Spleen (tissue), 11 donors: ENCODE results near the gene CYP8B1. TPM values are rescaled to one million over a fixed set of nuclear protein-coding genes. Genes with fewer than 3 reads are reported as not detected.

Source experiments
- DNase-seq: peaks from one replicate; pipeline ENCODE4 v3.0.0-alpha.2; 2020
- H3K27ac ChIP-seq, 8 donors: fragments of 200-600 bp; sonication (generic) in 7 of 8; 1 replicate in 4 of 8; 2 replicates in 4 of 8; pipeline versions ENCODE4 v1.5.0 to v1.8.0; 2016 to 2021; ENCODE audit warnings: inconsistent platforms in 4 of 8, mild to moderate bottlenecking in 4 of 8, moderate library complexity in 1 of 8
- H3K27me3 ChIP-seq, 7 donors: fragments of 200-600 bp; sonication (generic) in 6 of 7; replicated peaks in 1 of 7; 1 replicate in 4 of 7; 2 replicates in 3 of 7; pipeline versions ENCODE4 v1.5.0 to v1.8.0; 2016 to 2021; ENCODE audit warnings: inconsistent platforms in 3 of 7, mild to moderate bottlenecking in 1 of 7
- H3K36me3 ChIP-seq, 6 donors: fragments of 200-600 bp; sonication (generic) in 5 of 6; 1 replicate in 4 of 6; 2 replicates in 2 of 6; pipeline versions ENCODE4 v1.5.0 to v1.8.0; 2016 to 2021; ENCODE audit warnings: inconsistent platforms in 2 of 6
- H3K4me1 ChIP-seq, 6 donors: fragments of 200-600 bp; sonication (generic) in 5 of 6; 1 replicate in 3 of 6; 2 replicates in 3 of 6; pipeline versions ENCODE4 v1.5.0 to v1.8.0; 2016 to 2021; ENCODE audit warnings: inconsistent platforms in 3 of 6
- H3K4me3 ChIP-seq, 8 donors: fragments of 200-600 bp; sonication (generic) in 7 of 8; 1 replicate in 4 of 8; 2 replicates in 4 of 8; pipeline versions ENCODE4 v1.5.0 to v1.8.0; 2016 to 2021; ENCODE audit warnings: inconsistent platforms in 4 of 8, mild to moderate bottlenecking in 4 of 8, moderate library complexity in 2 of 8
- H3K9me3 ChIP-seq, 8 donors: fragments of 200-600 bp; sonication (generic) in 7 of 8; 1 replicate in 4 of 8; 2 replicates in 4 of 8; pipeline versions ENCODE4 v1.5.0 to v1.8.0; 2016 to 2021; ENCODE audit warnings: inconsistent platforms in 4 of 8
- POLR2A ChIP-seq, 3 donors: fragments of 450-650 bp; IDR thresholded peaks; one replicate each; pipeline ENCODE4 v1.5.1; 2017; ENCODE audit warnings: antibody characterized with exemption in 3 of 3, mild to moderate bottlenecking in 1 of 3
- POLR2AphosphoS5 ChIP-seq, 3 donors: sonication (generic); formaldehyde crosslinking; IDR thresholded peaks; one replicate each; pipeline ENCODE4 v1.5.1; 2017; ENCODE audit warnings: antibody characterized with exemption in 3 of 3
- WGBS, 5 donors: extraction: QIAGEN DNeasy Blood & Tissue Kit in 3 of 5; methylation state at CpG; one replicate each; pipeline versions ENCODE4 v1.1.5 to v1.1.7; 2013 to 2018; 5-methylcytosine and 5-hydroxymethylcytosine counted together
- intact Hi-C: fragments of 100-400 bp; cut with DNase I; formaldehyde crosslinking; loops from one replicate; pipeline ENCODE4 v1.15.0; 2023; ENCODE audit warnings: low total_unique reads
- polyA plus RNA-seq, 3 donors: library from polyadenylated mRNA; stranded (reverse); fragments of 200-250 nt; gene quantifications; one replicate each; pipeline ENCODE4 v1.2.1, GENCODE V29; 2013
- total RNA-seq, 7 donors: library from RNA; depleted of rRNA in 3 of 7; stranded (reverse); fragments of >200 nt in 3 of 7; fragmentation: NEBNext Ultra II Directional in 4 of 7; extraction: Animal tissue kit (Norgen Biotek cat#: 25700) in 4 of 7; gene quantifications; one replicate each; pipeline versions ENCODE4 v1.1.0 to v1.2.1, GENCODE V29; 2016 to 2021
- TF ChIP-seq, protein P1 (sequence below), 11 experiments: fragments of 200-600 bp in 7 of 11; fragments of 450-650 bp in 4 of 11; sonication (generic) in 4 of 11; IDR thresholded peaks in 8 of 11; conservative IDR thresholded peaks in 3 of 11; 1 replicate in 7 of 11; 2 replicates in 4 of 11; pipeline versions ENCODE4 v1.4.0 to v1.8.0; 2016 to 2021; ENCODE audit warnings: antibody characterized with exemption in 11 of 11, inconsistent platforms in 4 of 11, mild to moderate bottlenecking in 1 of 11
- donor health status: healthy with polysubstance abuse.
- donor health status: DM: no; HTN: no; CAD: no; lungs with moderate emphysema.
- donor health status: DM: no; HTN: no; CAD: no.
- donor health status: Bipolar disorder and iron deficiency.
- donor health status: healthy.
- donor health status: DM: no; HTN: no; CAD: no.
- donor health status: DM: yes; HTN: yes; CAD: no.

Gene CYP8B1
- total and polyA plus RNA-seq, 10 donors = 0.02 TPM; not detected in 9

DNA sequence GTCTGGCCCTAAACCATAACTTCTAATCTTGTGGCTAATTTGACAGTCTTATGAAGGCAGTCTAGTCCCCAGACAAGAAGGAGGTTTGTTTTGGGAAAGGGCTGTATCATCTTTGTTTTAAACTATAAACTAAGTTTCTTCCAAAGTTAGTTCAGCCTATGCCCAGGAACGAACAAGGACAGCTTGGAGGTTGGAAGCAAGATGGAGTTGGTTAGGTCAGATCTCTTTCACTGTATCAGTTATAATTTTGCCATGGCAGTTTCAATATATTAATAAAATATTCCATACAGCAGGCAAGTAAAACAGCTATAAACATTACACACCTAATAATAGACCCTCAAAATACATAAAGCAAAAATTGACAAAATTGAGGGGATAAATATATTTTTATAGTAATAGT, 17.1 kb upstream of the CYP8B1 start:
- H3K27ac ChIP-seq = no peak overlapping the region
- 72 to 93% (median 76%) methylated on average over 1 of the region's 1 CpG for WGBS, 5 donors
- H3K4me1 ChIP-seq = no peaks in the 10 kb centered on the region
- DNase-seq = no peak
- no peaks in the 10 kb centered on the region for H3K9me3 ChIP-seq
- H3K4me3 ChIP-seq = no peak overlapping the region
- TF ChIP-seq, protein P1, sequence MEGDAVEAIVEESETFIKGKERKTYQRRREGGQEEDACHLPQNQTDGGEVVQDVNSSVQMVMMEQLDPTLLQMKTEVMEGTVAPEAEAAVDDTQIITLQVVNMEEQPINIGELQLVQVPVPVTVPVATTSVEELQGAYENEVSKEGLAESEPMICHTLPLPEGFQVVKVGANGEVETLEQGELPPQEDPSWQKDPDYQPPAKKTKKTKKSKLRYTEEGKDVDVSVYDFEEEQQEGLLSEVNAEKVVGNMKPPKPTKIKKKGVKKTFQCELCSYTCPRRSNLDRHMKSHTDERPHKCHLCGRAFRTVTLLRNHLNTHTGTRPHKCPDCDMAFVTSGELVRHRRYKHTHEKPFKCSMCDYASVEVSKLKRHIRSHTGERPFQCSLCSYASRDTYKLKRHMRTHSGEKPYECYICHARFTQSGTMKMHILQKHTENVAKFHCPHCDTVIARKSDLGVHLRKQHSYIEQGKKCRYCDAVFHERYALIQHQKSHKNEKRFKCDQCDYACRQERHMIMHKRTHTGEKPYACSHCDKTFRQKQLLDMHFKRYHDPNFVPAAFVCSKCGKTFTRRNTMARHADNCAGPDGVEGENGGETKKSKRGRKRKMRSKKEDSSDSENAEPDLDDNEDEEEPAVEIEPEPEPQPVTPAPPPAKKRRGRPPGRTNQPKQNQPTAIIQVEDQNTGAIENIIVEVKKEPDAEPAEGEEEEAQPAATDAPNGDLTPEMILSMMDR (IDR thresholded peaks at IDR 0.05 in 8 of 11, conservative IDR thresholded peaks at IDR 0.05 in 3 of 11) = no peak
- TF ChIP-seq POLR2A (IDR thresholded peaks at IDR 0.05) (no peak), POLR2AphosphoS5 (IDR thresholded peaks at IDR 0.05) (no peak)
- no peaks in the 10 kb centered on the region for H3K36me3 ChIP-seq
- intact Hi-C loops = no loop called here
- H3K27me3 ChIP-seq = no peaks in the 10 kb centered on the region

DNA sequence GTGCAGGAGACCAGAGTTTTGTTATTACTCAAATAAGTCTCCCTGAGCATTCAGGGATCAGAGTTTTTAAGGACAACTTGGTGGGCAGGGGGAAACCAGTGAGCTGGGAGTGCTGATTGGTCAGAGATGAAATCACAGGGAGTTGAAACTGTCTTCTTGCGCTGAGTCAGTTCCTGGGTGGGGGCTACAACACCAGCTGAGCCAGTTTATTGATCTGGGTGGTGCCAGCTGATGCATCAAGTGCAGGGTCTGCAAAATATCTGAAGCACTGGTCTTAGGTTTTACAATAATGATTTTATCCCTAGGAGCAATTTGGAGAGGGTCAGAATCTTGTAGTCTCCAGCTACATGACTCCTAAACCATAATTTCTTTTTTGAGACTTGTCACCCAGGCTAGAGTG, 16.5 kb upstream of the CYP8B1 start:
- intact Hi-C loops = no loop called here
- Histone ChIP-seq H3K4me3 (no peak overlapping the region), H3K4me1 (no peaks in the 10 kb centered on the region), H3K27ac (no peak overlapping the region), H3K36me3 (no peaks in the 10 kb centered on the region), H3K9me3 (no peaks in the 10 kb centered on the region), H3K27me3 (peaks cover 0 to 5% (median 0%) of the 10 kb centered on the region in 7 donors)
- TF ChIP-seq POLR2AphosphoS5 (IDR thresholded peaks at IDR 0.05) (no peak), POLR2A (IDR thresholded peaks at IDR 0.05) (no peak)
- TF ChIP-seq, protein P1 (IDR thresholded peaks at IDR 0.05 in 8 of 11, conservative IDR thresholded peaks at IDR 0.05 in 3 of 11) = no peak
- 80 to 90% (median 88%) methylated on average over 1 of the region's 1 CpG for WGBS, 5 donors
- no peak for DNase-seq

DNA sequence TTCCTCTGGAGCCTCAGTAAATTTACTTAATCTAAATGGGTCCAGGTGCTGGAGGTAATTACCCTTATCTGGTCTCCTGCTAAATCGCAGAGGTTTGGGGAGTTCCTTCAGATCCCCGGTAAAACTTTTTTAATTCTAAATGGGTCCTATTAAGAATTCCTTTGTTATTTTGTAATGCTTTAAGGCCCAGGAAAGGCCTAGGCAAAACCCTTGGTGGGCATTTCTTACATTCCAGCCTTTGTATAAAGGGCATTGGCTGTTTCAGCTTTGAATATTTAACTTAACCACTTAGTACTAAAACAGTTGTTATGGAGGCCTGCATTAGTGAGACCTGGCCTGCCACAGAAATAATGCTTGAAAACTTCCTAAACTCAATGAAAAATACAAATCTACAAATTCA, 15.4 kb upstream of the CYP8B1 start:
- intact Hi-C loops = no loop called here
- 89 to 95% (median 91%) methylated on average over 2 of the region's 2 CpGs for WGBS, 5 donors

DNA sequence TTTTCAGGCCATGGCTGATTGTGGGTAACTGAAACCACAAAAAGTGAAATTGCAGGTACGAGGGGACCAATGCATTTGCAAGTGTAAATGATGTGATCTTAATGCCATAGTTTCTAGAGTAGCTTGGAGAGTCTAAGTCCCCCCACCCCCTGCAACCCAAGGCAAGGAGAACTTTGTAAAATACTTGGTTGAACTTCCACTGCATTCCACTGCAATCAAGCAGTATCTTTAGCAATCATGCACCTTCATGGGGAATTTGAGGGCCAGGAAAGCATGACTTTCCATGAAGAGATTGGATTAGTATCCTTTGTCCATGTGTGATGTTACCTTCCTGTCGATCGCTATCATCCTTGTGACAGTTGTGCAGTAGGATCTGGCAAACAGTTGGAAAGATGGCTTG, 11.4 kb upstream of the CYP8B1 start:
- WGBS, 5 donors = 75 to 84% (median 78%) methylated on average over 3 of the region's 3 CpGs

More for the DNA sequence above, 15.4 kb upstream of the CYP8B1 start:
- no peaks in the 10 kb centered on the region for H3K4me1 ChIP-seq
- H3K36me3 ChIP-seq = no peaks in the 10 kb centered on the region
- DNase-seq = no peak
- no peak for TF ChIP-seq POLR2A (IDR thresholded peaks at IDR 0.05)
- no peak for TF ChIP-seq POLR2AphosphoS5 (IDR thresholded peaks at IDR 0.05)
- TF ChIP-seq, protein P1 (IDR thresholded peaks at IDR 0.05 in 8 of 11, conservative IDR thresholded peaks at IDR 0.05 in 3 of 11) = no peak
- peaks cover 0 to 6% (median 0%) of the 10 kb centered on the region in 7 donors for H3K27me3 ChIP-seq
- H3K9me3 ChIP-seq = no peaks in the 10 kb centered on the region
- H3K27ac ChIP-seq = no peak overlapping the region
- no peak overlapping the region for H3K4me3 ChIP-seq

More for the DNA sequence above, 11.4 kb upstream of the CYP8B1 start:
- Histone ChIP-seq H3K36me3 (no peaks in the 10 kb centered on the region), H3K4me3 (no peak overlapping the region), H3K27me3 (peaks cover 0 to 6% (median 0%) of the 10 kb centered on the region in 7 donors), H3K9me3 (no peaks in the 10 kb centered on the region), H3K27ac (no peak overlapping the region), H3K4me1 (no peaks in the 10 kb centered on the region)
- no peak for DNase-seq
- TF ChIP-seq POLR2A (IDR thresholded peaks at IDR 0.05) (no peak), POLR2AphosphoS5 (IDR thresholded peaks at IDR 0.05) (no peak)
- TF ChIP-seq, protein P1 (IDR thresholded peaks at IDR 0.05 in 8 of 11, conservative IDR thresholded peaks at IDR 0.05 in 3 of 11) = no peak
- intact Hi-C loops = no loop called here
